Activated CD4-positive, alpha-beta T cell treated with anti-CD3 and anti-CD28 coated beads, Interleukin-2, Interleukin-4, amounts not matched to agents 100 ng/mL and 50 ng/mL, durations not matched to agents 16 hours and 8 hours (primary cell): Measurements from ENCODE around the gene NTMT1.
A peak's percentile ranks its signal among the peaks of the same experiment; 100 is the strongest.
"Not testable (repeated sequence)": the region's sequence is repeated elsewhere in the genome, so short reads cannot be mapped to it uniquely, and the experiment has no call there.

Experiments
- DNase-seq: peaks from one replicate; pipeline ENCODE4 v3.0.0-alpha.2; 2020; ENCODE audit warnings: low spot score

Gene NTMT1

GRCh38 chr9:129615407-129616285 lies 10.3 kb upstream of the NTMT1 start:
- DNase-seq, result no peak

GRCh38 chr9:129617167-129617566 lies 8.8 kb upstream of the NTMT1 start:
- peak; percentile 19 for DNase-seq

- no peak for DNase-seq
Observed at GRCh38 chr9:129619787-129620668, 5.9 kb upstream of the NTMT1 start.

GRCh38 chr9:129620669-129621295 lies 5.2 kb upstream of the NTMT1 start, which contains the start of gene C9orf50:
Gene C9orf50, minus strand, starts transcription at chr9:129621101. Its CDS starts 527 bp downstream, at chr9:129620574.
- DNase-seq, result no peak

- DNase-seq, result no peak
Observed at GRCh38 chr9:129623331-129623730, 2.6 kb upstream of the NTMT1 start.

- DNase-seq, result peak; percentile 69
Observed at GRCh38 chr9:129624168-129624759, 1.7 kb upstream of the NTMT1 start.

- DNase-seq, result peak; percentile 67
Observed at GRCh38 chr9:129624947-129625346, 1.0 kb upstream of the NTMT1 start.

GRCh38 chr9:129626625-129627284 lies 792 bp downstream of the NTMT1 start:
- DNase-seq, result peak; percentile 45

GRCh38 chr9:129627556-129628440 lies 1.8 kb downstream of the NTMT1 start:
- DNase-seq, result no peak

- no peak for DNase-seq
Observed at GRCh38 chr9:129628709-129629108, 2.7 kb downstream of the NTMT1 start.

- DNase-seq, result no peak
Observed at GRCh38 chr9:129629251-129629820, 3.4 kb downstream of the NTMT1 start.

GRCh38 chr9:129630967-129631673 lies 5.2 kb downstream of the NTMT1 start:
- DNase-seq, result no peak

- DNase-seq, result no peak
Observed at GRCh38 chr9:129631674-129632129, 5.7 kb downstream of the NTMT1 start.

- DNase-seq, result no peak
Observed at GRCh38 chr9:129632460-129632859, 6.5 kb downstream of the NTMT1 start.

- DNase-seq, result no peak
Observed at GRCh38 chr9:129633207-129633606, 7.2 kb downstream of the NTMT1 start.

GRCh38 chr9:129633848-129634247 lies 7.9 kb downstream of the NTMT1 start:
- no peak for DNase-seq

GRCh38 chr9:129635099-129636065 lies 9.4 kb downstream of the NTMT1 start:
- DNase-seq, result no peak

GRCh38 chr9:129636343-129636742 lies 10.4 kb downstream of the NTMT1 start:
- DNase-seq, result not testable (repeated sequence)
